K562 (cell line): Measurements from ENCODE around the gene NPR1. TPM values are rescaled to one million over a fixed set of nuclear protein-coding genes. Genes with fewer than 3 reads are reported as not detected.

Experiments
- BRF1 ChIP-seq: IDR thresholded peaks from 3 replicates; pipeline ENCODE4 v1.6.1; 2011; ENCODE audit warnings: borderline replicate concordance, mild to moderate bottlenecking; ENCODE audit not compliant: insufficient read length; ENCODE audit errors: extremely low read depth
- EP300 ChIP-seq: IDR thresholded peaks from 2 replicates; pipeline ENCODE4 v1.6.1; 2012; ENCODE audit warnings: low read length, improper control_type of control experiment
- GTF2F1 ChIP-seq: IDR thresholded peaks from 2 replicates; pipeline ENCODE4 v1.6.1; 2011; ENCODE audit warnings: low read depth, low read length, improper control_type of control experiment
- MXD1 ChIP-seq: fragments of 250-450 bp; sonication (Bioruptor Pico); IDR thresholded peaks from 2 replicates; pipeline ENCODE4 v1.8.0; 2021; ENCODE audit warnings: borderline replicate concordance, mild to moderate bottlenecking, moderate library complexity; ENCODE audit not compliant: poor library complexity, severe bottlenecking
- MYNN ChIP-seq, 2 experiments: sonication (generic); formaldehyde crosslinking in 1 of 2; IDR thresholded peaks; 2 replicates each; pipeline versions ENCODE4 v1.5.0 to v1.6.1; 2016 to 2020; ENCODE audit warnings: antibody characterized with exemption in 1 of 2, missing genetic modification reagents in 1 of 2
- NCOA6 ChIP-seq: fragments of 450-650 bp; IDR thresholded peaks from 2 replicates; pipeline ENCODE4 v1.6.1; 2017; ENCODE audit warnings: mild to moderate bottlenecking
- POLR2G ChIP-seq: fragments of 200-400 bp; formaldehyde crosslinking; IDR thresholded peaks from 2 replicates; pipeline ENCODE4 v1.6.1; 2017; ENCODE audit warnings: low read depth, mild to moderate bottlenecking, antibody characterized with exemption, low read length, moderate library complexity
- SAP30 ChIP-seq: fragments of 200-600 bp; sonication (generic); IDR thresholded peaks from 2 replicates; pipeline ENCODE4 v1.6.1; 2012; ENCODE audit warnings: borderline replicate concordance, low read depth, mild to moderate bottlenecking, moderate library complexity, low read length, control low read depth, inconsistent platforms; ENCODE audit not compliant: insufficient read depth, poor library complexity, severe bottlenecking
- SREBF1 ChIP-seq: fragments of 150-350 bp; IDR thresholded peaks from 2 replicates; pipeline ENCODE4 v1.6.1; 2014; ENCODE audit warnings: antibody characterized with exemption, low read depth, low read length, borderline replicate concordance
- TAL1 ChIP-seq: fragments of 450-650 bp; IDR thresholded peaks from 2 replicates; pipeline ENCODE4 v1.6.1; 2016; ENCODE audit warnings: mild to moderate bottlenecking
- ZNF41 ChIP-seq: fragments of 250-450 bp; sonication (Bioruptor Pico); conservative IDR thresholded peaks from 2 replicates; pipeline ENCODE4 v1.4.0; 2020; ENCODE audit warnings: mild to moderate bottlenecking
- ZSCAN32 ChIP-seq: fragments of 450-650 bp; formaldehyde crosslinking; IDR thresholded peaks from 2 replicates; pipeline ENCODE4 v1.4.0; 2020; ENCODE audit warnings: mild to moderate bottlenecking, moderate library complexity
- ZZZ3 ChIP-seq: fragments of 450-650 bp; IDR thresholded peaks from 2 replicates; pipeline ENCODE4 v1.6.1; 2016; ENCODE audit warnings: antibody characterized with exemption, mild to moderate bottlenecking, moderate library complexity
- polyA plus RNA-seq, 8 experiments: library from polyadenylated mRNA; depleted of rRNA in 4 of 8; stranded (reverse) in 5 of 8; unstranded in 3 of 8; fragments of >200 nt; fragmentation: Nextera tagmentation in 2 of 8; fragmentation: Illumina TruSeq in 1 of 8; extraction: Ambion mirVana in 2 of 8; extraction: Trizol in 1 of 8; gene quantifications; 2 replicates each; pipeline versions ENCODE4 v1.2.1 to v1.2.3, GENCODE V29; 2011 to 2014; ENCODE audit warnings: inconsistent platforms in 1 of 8, missing spikeins in 1 of 8
- total RNA-seq, 7 experiments: library from RNA; depleted of rRNA in 6 of 7; stranded (reverse); fragments of >200 nt in 6 of 7; fragmentation: Illumina TruSeq in 2 of 7; extraction: Trizol in 2 of 7; gene quantifications; 2 replicates each; pipeline versions ENCODE4 v1.2.1 to v1.2.3, GENCODE V29; 2011 to 2021; ENCODE audit warnings: low replicate concordance in 1 of 7
- TF ChIP-seq, protein P1 (sequence below): fragments of 450-650 bp; IDR thresholded peaks from 2 replicates; pipeline ENCODE4 v1.7.1; 2018; ENCODE audit warnings: mild to moderate bottlenecking, low read depth; ENCODE audit not compliant: partially characterized antibody

Gene NPR1
- total and polyA plus RNA-seq, 9 of the 15 experiments (the other 6 are each of a cell fraction or from before 2014, with no cell fraction given), result 0.05 to 0.16 (median 0.06) TPM; not detected in 6

- no peak for TF ChIP-seq MXD1
- TF ChIP-seq GTF2F1, result no peak
- TF ChIP-seq ZZZ3, result no peak
- no peak for TF ChIP-seq TAL1
- TF ChIP-seq ZNF41 (CRISPR knock-in tag), result no peak
- peak; percentile 46; the same call in 1 of the 2 replicates for TF ChIP-seq ZSCAN32
- peak; percentile 64 for TF ChIP-seq POLR2G
- no peak for TF ChIP-seq NCOA6
- 0 out of 2 replicates have a peak, but pooled peaks have one; percentile 11 for TF ChIP-seq MYNN (IDR thresholded peaks at IDR 0.05)
- no peak for TF ChIP-seq MYNN (CRISPR knock-in tag; IDR thresholded peaks at IDR 0.05)
- TF ChIP-seq BRF1, result no peak
- TF ChIP-seq, protein P1, sequence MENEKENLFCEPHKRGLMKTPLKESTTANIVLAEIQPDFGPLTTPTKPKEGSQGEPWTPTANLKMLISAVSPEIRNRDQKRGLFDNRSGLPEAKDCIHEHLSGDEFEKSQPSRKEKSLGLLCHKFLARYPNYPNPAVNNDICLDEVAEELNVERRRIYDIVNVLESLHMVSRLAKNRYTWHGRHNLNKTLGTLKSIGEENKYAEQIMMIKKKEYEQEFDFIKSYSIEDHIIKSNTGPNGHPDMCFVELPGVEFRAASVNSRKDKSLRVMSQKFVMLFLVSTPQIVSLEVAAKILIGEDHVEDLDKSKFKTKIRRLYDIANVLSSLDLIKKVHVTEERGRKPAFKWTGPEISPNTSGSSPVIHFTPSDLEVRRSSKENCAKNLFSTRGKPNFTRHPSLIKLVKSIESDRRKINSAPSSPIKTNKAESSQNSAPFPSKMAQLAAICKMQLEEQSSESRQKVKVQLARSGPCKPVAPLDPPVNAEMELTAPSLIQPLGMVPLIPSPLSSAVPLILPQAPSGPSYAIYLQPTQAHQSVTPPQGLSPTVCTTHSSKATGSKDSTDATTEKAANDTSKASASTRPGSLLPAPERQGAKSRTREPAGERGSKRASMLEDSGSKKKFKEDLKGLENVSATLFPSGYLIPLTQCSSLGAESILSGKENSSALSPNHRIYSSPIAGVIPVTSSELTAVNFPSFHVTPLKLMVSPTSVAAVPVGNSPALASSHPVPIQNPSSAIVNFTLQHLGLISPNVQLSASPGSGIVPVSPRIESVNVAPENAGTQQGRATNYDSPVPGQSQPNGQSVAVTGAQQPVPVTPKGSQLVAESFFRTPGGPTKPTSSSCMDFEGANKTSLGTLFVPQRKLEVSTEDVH, result peak; percentile 21
- no peak for TF ChIP-seq SREBF1
- TF ChIP-seq EP300, result no peak
- no peak for TF ChIP-seq SAP30
Observed at GRCh38 chr1:153648000-153648643, 30.4 kb upstream of the NPR1 start (continued).
